Esophagus (tissue), 2 donors: ENCODE data around the gene GNAL. TPM values are rescaled to one million over a fixed set of nuclear protein-coding genes. Genes with fewer than 3 reads are reported as not detected.
A peak's percentile ranks its signal among the peaks of the same experiment; 100 is the strongest.

Source experiments
- H3K27ac ChIP-seq, 2 donors: one replicate each; pipeline ENCODE4 v1.5.1; 2013; ENCODE audit warnings: low read depth in 2 of 2, mild to moderate bottlenecking in 2 of 2, inconsistent platforms in 1 of 2, low read length in 1 of 2, moderate library complexity in 1 of 2
- H3K27me3 ChIP-seq, 2 donors: one replicate each; pipeline ENCODE4 v1.6.1; 2013; ENCODE audit warnings: low read length in 2 of 2, control low read depth in 1 of 2, mild to moderate bottlenecking in 1 of 2; ENCODE audit not compliant: insufficient read depth in 2 of 2, control insufficient read depth in 1 of 2
- H3K36me3 ChIP-seq, 2 donors: one replicate each; pipeline ENCODE4 v1.6.1; 2013; ENCODE audit warnings: low read length in 1 of 2; ENCODE audit not compliant: control insufficient read depth in 2 of 2, insufficient read depth in 2 of 2
- H3K4me1 ChIP-seq, 2 donors: one replicate each; pipeline ENCODE4 v1.6.1; 2013; ENCODE audit warnings: low read length in 1 of 2; ENCODE audit not compliant: control insufficient read depth in 2 of 2, insufficient read depth in 2 of 2
- H3K4me3 ChIP-seq, 2 donors: one replicate each; pipeline ENCODE4 v1.5.1; 2013; ENCODE audit warnings: low read length in 2 of 2, mild to moderate bottlenecking in 2 of 2, low read depth in 1 of 2, moderate library complexity in 1 of 2
- H3K9me3 ChIP-seq, 2 donors: one replicate each; pipeline ENCODE4 v1.6.1; 2013; ENCODE audit warnings: mild to moderate bottlenecking in 2 of 2, low read depth in 1 of 2, low read length in 1 of 2, moderate library complexity in 1 of 2; ENCODE audit not compliant: control insufficient read depth in 2 of 2, insufficient read depth in 1 of 2
- WGBS, 2 donors: extraction: QIAGEN DNeasy Blood & Tissue Kit; methylation state at CpG; one replicate each; pipeline ENCODE4 v1.1.7; 2013; 5-methylcytosine and 5-hydroxymethylcytosine counted together
- polyA plus RNA-seq, 2 donors: library from polyadenylated mRNA; stranded (reverse); fragments of 200-250 nt; gene quantifications; one replicate each; pipeline ENCODE4 v1.2.3, GENCODE V29; 2013
- donor health status: healthy with polysubstance abuse.
- donor health status: Bipolar disorder and iron deficiency.

The GNAL gene
- polyA plus RNA-seq, 2 donors, result 1.6 to 2.1 TPM

DNA sequence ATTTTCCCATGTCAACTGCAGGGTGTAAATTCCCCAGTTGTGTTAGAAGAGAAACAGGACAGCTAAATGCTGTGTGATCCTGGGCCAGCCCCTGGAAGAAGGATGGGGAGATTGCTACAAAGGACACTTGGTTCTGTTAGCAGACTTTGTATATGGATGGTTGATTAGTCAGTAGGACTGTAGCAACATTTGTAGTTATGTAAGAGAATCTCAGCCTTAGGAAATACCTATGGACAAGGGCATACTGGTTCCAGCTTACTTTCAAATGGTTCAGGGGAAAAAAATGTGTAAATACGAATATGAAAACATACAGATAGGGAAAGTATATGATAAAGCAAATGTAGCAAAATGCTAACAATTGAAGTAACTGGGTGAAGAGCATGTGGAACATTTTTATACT is 47.6 kb downstream of the GNAL start:
- 77 to 78% methylated on average over 1 of the region's 1 CpG for WGBS, 2 donors
- H3K4me1 ChIP-seq, result peaks cover 0 to 3% of the 10 kb centered on the region in 2 donors
- H3K27ac ChIP-seq, result no peak overlapping the region
- no peak overlapping the region for H3K4me3 ChIP-seq
- no peaks in the 10 kb centered on the region for H3K9me3 ChIP-seq
- H3K27me3 ChIP-seq, result no peaks in the 10 kb centered on the region
- H3K36me3 ChIP-seq, result no peaks in the 10 kb centered on the region

DNA sequence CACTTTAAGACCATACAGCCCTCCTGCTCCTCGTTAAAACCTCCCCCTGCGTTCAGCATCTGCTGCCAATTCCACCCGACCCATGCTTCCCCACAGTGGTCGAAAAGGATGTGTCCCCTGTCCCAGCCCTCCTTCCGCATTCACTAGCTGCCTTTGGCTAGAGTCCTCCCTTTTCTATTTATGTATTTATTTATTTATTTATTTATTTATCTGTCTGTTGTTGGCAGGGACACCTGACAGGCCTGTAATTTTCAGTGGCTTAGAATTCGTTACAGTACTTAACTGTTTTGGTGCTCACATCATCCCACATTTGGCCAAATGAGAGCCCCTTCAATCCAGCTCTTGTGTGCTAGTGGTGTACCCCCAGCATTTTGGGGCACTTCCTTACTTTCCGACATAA is 50.8 kb downstream of the GNAL start:
- H3K4me1 ChIP-seq, result no peaks in the 10 kb centered on the region
- no peak overlapping the region for H3K4me3 ChIP-seq
- no peaks in the 10 kb centered on the region for H3K27me3 ChIP-seq
- H3K27ac ChIP-seq, result no peak overlapping the region
- H3K9me3 ChIP-seq, result no peaks in the 10 kb centered on the region
- H3K36me3 ChIP-seq, result no peaks in the 10 kb centered on the region
- 69 to 86% methylated on average over 7 of the region's 7 CpGs for WGBS, 2 donors

DNA sequence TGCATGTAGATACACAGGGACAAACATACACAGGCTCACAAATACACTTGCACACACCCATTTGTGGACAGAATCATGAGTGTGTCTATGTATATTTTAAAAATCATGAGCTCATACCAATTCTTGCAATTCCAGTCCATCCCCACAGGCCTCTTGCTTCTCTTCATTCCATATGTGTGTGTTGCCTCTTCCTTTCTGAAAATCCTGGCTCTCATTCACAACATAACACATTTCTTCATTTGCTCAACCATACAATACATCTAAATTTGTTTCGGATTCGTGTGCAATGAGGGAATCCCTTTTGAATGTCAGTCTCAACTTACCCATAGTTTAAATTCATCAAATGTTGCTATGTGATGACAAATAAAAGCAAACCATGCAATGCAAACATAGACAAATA is 51.4 kb downstream of the GNAL start:
- WGBS, 2 donors, result 84 to 87% methylated on average over 2 of the region's 2 CpGs
- no peaks in the 10 kb centered on the region for H3K9me3 ChIP-seq
- no peaks in the 10 kb centered on the region for H3K36me3 ChIP-seq
- no peak overlapping the region for H3K4me3 ChIP-seq
- H3K27me3 ChIP-seq, result no peaks in the 10 kb centered on the region
- no peaks in the 10 kb centered on the region for H3K4me1 ChIP-seq
- H3K27ac ChIP-seq, result no peak overlapping the region

DNA sequence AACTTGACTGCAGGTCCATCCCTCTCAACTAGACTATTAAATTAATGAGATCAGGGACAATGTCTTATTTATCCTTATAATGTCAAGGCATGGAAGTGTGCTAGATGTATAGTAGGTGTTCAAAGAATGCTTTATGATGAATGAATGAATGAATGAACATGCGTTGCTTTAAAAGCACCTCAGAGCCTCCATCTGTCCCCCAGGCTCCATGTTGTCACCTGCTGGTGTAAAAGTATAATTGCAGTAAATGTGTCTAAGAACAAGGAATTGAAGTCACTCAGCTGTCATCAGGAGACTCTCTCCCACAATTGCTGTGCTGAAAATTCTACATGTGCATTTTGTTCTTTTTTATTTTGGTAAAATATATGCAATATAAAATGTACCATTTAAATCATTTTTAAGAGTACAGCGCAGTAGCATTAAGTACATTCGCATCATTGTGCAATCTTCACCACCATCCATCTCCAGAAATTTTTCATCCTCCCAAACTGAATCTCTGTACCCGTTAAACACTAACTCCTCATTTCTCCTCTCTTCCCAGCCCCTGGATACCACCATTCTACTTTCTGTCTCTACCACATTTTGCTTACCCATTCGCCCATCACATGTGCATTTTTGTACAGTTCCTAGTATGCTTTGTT is 52.6 kb downstream of the GNAL start:
- H3K4me3 ChIP-seq, result no peak overlapping the region
- no peaks in the 10 kb centered on the region for H3K27me3 ChIP-seq
- no peaks in the 10 kb centered on the region for H3K36me3 ChIP-seq
- H3K4me1 ChIP-seq, result no peaks in the 10 kb centered on the region
- no peaks in the 10 kb centered on the region for H3K9me3 ChIP-seq
- WGBS, 2 donors, result 76 to 78% methylated on average over 5 of the region's 5 CpGs
- H3K27ac ChIP-seq, result no peak overlapping the region

DNA sequence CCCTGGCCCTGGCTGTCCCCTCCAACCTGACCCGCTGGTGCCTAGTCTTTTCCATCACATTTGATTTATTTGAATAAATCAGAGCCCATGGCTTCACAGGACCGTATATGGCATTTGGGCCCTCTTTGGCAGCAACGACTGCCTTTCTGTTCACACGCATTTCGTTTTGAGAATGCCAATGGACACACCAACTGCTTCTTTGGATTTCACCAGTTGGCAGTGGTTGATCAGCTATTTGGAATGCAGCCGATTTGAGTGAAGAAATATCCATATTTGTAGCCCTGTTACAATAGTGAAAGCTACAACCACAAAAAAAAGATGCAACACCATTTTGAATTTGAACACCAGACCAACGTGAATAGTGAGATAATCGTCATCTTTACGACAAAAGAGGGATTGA is 56.5 kb downstream of the GNAL start:
- no peaks in the 10 kb centered on the region for H3K36me3 ChIP-seq
- no peaks in the 10 kb centered on the region for H3K4me1 ChIP-seq
- no peak overlapping the region for H3K4me3 ChIP-seq
- no peaks in the 10 kb centered on the region for H3K27me3 ChIP-seq
- H3K9me3 ChIP-seq, result no peaks in the 10 kb centered on the region
- 87 to 90% methylated on average over 9 of the region's 9 CpGs for WGBS, 2 donors
- H3K27ac ChIP-seq, result no peak overlapping the region

DNA sequence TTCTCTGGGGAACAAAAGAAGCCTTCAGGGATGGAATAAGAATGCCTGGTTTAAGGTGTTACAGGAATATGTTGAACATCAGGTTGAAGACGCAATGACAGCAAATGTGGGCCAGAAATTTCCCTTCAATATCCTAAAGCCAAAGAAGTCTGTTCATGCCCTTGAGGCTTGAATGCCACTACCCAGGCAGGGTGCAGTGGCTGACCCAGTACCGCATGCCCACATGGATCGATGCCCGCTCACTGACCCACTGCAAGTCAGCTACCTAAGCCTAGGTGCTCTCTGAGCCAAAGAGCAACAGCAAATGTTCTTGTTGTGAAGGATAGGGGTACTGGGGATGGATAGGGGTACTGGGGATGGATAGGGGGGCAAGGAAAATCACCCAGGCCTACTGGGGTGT is 58.2 kb downstream of the GNAL start:
- Histone ChIP-seq H3K9me3 (no peaks in the 10 kb centered on the region), H3K27ac (no peak overlapping the region), H3K36me3 (no peaks in the 10 kb centered on the region), H3K27me3 (no peaks in the 10 kb centered on the region), H3K4me1 (peaks cover 2 to 7% of the 10 kb centered on the region in 2 donors), H3K4me3 (no peak overlapping the region)
- WGBS, 2 donors, result 92 to 95% methylated on average over 4 of the region's 4 CpGs

DNA sequence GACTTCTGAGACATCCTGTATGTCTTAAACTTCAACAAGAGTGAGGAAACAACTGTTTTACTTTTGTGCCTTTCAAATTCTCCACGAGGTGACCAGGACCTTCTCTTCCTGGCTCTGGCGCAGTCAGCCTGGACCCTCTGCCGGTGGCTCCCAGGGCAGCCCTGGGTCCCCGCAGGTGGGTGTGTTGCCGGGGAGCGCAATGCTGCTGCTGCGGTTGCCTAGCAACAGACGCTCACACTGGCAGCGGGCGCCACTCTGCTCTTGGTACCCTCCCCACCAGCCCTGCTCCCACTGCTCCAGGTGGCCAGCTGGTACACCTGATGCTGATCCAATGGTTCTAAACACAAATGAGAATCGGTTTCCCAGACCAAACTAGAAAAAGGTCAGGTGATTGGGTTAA is 58.7 kb downstream of the GNAL start:
- H3K36me3 ChIP-seq, result no peaks in the 10 kb centered on the region
- 28 to 38% methylated on average over 11 of the region's 11 CpGs for whole genome bisulfite sequencing, 2 donors
- no peak overlapping the region for H3K27ac ChIP-seq
- H3K27me3 ChIP-seq, result no peaks in the 10 kb centered on the region
- peaks cover 2 to 7% of the 10 kb centered on the region in 2 donors for H3K4me1 ChIP-seq
- no peaks in the 10 kb centered on the region for H3K9me3 ChIP-seq
- no peak overlapping the region for H3K4me3 ChIP-seq

DNA sequence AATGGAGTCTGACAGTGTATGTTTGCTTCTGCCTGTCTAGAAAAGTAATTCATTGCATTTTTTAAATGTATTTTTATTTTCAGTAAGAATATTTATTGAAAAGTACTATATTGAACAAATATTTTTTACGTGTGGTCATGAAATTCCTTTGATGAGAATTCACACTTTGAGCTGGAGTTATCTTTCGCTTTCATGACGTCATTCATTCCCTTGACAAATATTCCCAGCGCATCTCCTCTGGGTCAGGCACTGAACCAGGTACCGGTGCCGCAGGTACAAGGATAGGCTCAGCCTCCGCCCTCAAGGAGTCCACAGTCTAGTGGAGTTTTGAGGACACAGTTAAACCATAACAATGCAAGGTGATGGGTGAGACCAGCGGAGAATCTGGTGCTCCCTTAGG is 60.2 kb downstream of the GNAL start:
- Histone ChIP-seq H3K4me1 (peaks cover 2 to 7% of the 10 kb centered on the region in 2 donors), H3K27ac (no peak overlapping the region), H3K36me3 (no peaks in the 10 kb centered on the region), H3K4me3 (no peak overlapping the region), H3K9me3 (no peaks in the 10 kb centered on the region), H3K27me3 (no peaks in the 10 kb centered on the region)
- WGBS, 2 donors, result 92 to 96% methylated on average over 8 of the region's 8 CpGs

DNA sequence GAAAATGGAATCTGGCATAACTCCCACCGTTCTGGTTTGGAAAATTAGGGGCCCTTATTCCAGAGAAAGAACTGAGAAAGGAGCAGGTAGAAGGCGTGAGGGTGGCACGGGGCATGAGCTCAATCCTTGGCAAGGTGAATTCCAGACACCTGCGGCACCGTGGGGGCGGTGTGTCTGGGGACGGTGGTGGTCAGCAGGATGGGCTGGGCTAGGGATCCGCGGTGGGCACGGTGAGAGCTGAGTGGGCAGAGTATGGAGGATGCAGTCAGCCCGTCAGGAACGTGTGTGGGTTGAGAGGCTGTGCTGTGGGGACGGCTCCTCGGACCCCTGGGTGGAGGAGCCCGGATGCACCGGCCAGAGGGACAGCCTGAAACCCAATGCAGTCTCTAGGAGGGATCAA is 61.1 kb downstream of the GNAL start:
- Histone ChIP-seq H3K27me3 (no peaks in the 10 kb centered on the region), H3K4me1 (peaks cover 2 to 7% of the 10 kb centered on the region in 2 donors), H3K27ac (no peak overlapping the region), H3K36me3 (no peaks in the 10 kb centered on the region), H3K4me3 (no peak overlapping the region), H3K9me3 (no peaks in the 10 kb centered on the region)
- 89 to 93% methylated on average over 16 of the region's 16 CpGs for WGBS, 2 donors

DNA sequence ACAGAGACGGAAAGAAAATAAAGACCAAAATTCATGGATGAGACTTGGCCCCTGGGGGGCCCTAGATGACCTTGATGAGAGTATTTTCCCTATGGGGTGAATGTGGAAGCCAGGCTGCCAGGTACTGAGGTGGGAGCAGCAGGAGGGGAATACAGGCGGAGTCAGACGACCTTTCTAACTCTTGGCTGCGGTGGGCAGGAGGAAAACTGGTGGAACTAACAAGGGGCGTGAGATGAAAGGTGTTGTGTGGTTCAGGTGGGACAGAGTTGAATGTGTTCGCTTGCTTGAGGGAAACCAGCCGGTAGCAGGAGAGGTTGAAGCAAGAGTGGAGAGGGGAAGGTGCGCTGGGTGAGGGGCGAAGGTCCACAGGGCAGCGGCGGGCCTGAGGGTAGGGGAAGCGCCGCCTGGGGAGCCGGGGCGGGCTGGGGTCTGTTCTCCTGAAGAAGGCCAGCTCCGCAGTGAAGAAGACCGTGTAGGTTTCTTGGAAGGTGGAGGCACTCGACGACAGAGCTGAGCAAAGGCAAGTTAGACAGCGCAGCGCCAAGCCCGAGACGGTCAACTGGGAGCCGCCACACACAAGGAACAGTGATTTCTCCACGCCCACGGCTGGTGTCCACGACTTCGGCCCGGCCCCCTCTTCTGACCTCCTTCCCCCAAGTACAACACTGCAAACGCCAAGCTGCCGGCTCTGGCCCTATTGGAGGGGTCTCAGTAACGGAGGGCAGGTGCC is 61.7 kb downstream of the GNAL start:
- no peaks in the 10 kb centered on the region for H3K27me3 ChIP-seq
- no peaks in the 10 kb centered on the region for H3K36me3 ChIP-seq
- H3K27ac ChIP-seq, result no peak overlapping the region
- peaks cover 2 to 7% of the 10 kb centered on the region in 2 donors for H3K4me1 ChIP-seq
- H3K4me3 ChIP-seq, result peak overlapping the region in 1 of 2 donors; percentile 47
- H3K9me3 ChIP-seq, result no peaks in the 10 kb centered on the region
- 84 to 87% methylated on average over 32 of the region's 32 CpGs for WGBS, 2 donors
